MCF 10A (cell line): ENCODE measurements around the gene ANGPTL8. TPM values are rescaled to one million over a fixed set of nuclear protein-coding genes. Genes with fewer than 3 reads are reported as not detected.

Source experiments
- BruUV-seq: library from RNA; stranded (reverse); fragments of 400-500 nt; replicated peaks from 2 replicates; lab custom pipeline; 2021; lab: Mats Ljungman, UMichigan
- CTCF ChIA-PET: fragments of 300-600 bp; sonication (Branson Sonifier 250); formaldehyde crosslinking; extraction: SDS; loops from one replicate; lab custom pipeline; 2021; ENCODE audit warnings: antibody characterized with exemption, inconsistent platforms; lab: Yijun Ruan, JAX
- POLR2A ChIA-PET: fragments of 300-600, 350-650 bp; sonication (Branson Sonifier 250); formaldehyde crosslinking; extraction: SDS; loops from one replicate; lab custom pipeline; 2020; ENCODE audit warnings: antibody characterized with exemption, inconsistent platforms; lab: Yijun Ruan, JAX
- DNase-seq: peaks from one replicate; pipeline ENCODE4 v3.0.0-alpha.2; 2018; ENCODE audit not compliant: unreplicated experiment
- H3K27ac Mint-ChIP-seq: one replicate; pipeline ENCODE4 v1.8.0; 2022; ENCODE audit warnings: mild to moderate bottlenecking, low read depth, mixed read lengths; ENCODE audit not compliant: unreplicated experiment
- H3K27me3 Mint-ChIP-seq: one replicate; pipeline ENCODE4 v1.8.0; 2022; ENCODE audit warnings: mixed read lengths; ENCODE audit not compliant: insufficient read depth, unreplicated experiment
- H3K36me3 Mint-ChIP-seq: one replicate; pipeline ENCODE4 v1.8.0; 2022; ENCODE audit warnings: mild to moderate bottlenecking, moderate library complexity, mixed read lengths; ENCODE audit not compliant: insufficient read depth, unreplicated experiment
- H3K4me1 Mint-ChIP-seq: one replicate; pipeline ENCODE4 v1.8.0; 2022; ENCODE audit warnings: mixed read lengths; ENCODE audit not compliant: insufficient read depth, unreplicated experiment
- H3K4me3 Mint-ChIP-seq: one replicate; pipeline ENCODE4 v1.8.0; 2022; ENCODE audit warnings: mild to moderate bottlenecking, moderate library complexity, mixed read lengths; ENCODE audit not compliant: unreplicated experiment
- H3K9me3 Mint-ChIP-seq: one replicate; pipeline ENCODE4 v1.8.0; 2022; ENCODE audit warnings: mixed read lengths; ENCODE audit not compliant: unreplicated experiment
- intact Hi-C: fragments of 100-400 bp; cut with micrococcal nuclease; formaldehyde crosslinking; loops from 2 replicates; pipeline ENCODE4 v1.14.1; 2022
- total RNA-seq: library from RNA; stranded (reverse); gene quantifications from 2 replicates; pipeline ENCODE4 v1.2.3, GENCODE V29; 2022
- TF ChIP-seq, protein P1 (sequence below): fragments of 200-600 bp; IDR thresholded peaks from one replicate; pipeline ENCODE4 v1.8.0; 2022; ENCODE audit warnings: antibody characterized with exemption, mild to moderate bottlenecking; ENCODE audit not compliant: unreplicated experiment

ANGPTL8 gene
- total RNA-seq, 1 experiment from 2014 or later = not detected

- POLR2A ChIA-PET = no interaction called here
Observed at GRCh38 chr19:11226716-11227166, 12.7 kb upstream of the ANGPTL8 start.

GRCh38 chr19:11227195-11227886 lies 12.1 kb upstream of the ANGPTL8 start:
- Mint-ChIP-seq H3K9me3 (peaks cover 3% of the 10 kb centered on the region), H3K27me3 (no peaks in the 10 kb centered on the region), H3K4me3 (no peak overlapping the region), H3K27ac (no peak overlapping the region), H3K4me1 (no peaks in the 10 kb centered on the region), H3K36me3 (peaks cover under 1% of the 10 kb centered on the region)
- intact Hi-C loops = no loop called here
- no peak for DNase-seq
- TF ChIP-seq, protein P1, sequence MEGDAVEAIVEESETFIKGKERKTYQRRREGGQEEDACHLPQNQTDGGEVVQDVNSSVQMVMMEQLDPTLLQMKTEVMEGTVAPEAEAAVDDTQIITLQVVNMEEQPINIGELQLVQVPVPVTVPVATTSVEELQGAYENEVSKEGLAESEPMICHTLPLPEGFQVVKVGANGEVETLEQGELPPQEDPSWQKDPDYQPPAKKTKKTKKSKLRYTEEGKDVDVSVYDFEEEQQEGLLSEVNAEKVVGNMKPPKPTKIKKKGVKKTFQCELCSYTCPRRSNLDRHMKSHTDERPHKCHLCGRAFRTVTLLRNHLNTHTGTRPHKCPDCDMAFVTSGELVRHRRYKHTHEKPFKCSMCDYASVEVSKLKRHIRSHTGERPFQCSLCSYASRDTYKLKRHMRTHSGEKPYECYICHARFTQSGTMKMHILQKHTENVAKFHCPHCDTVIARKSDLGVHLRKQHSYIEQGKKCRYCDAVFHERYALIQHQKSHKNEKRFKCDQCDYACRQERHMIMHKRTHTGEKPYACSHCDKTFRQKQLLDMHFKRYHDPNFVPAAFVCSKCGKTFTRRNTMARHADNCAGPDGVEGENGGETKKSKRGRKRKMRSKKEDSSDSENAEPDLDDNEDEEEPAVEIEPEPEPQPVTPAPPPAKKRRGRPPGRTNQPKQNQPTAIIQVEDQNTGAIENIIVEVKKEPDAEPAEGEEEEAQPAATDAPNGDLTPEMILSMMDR = no peak
- CTCF ChIA-PET = interaction anchor here (1.2 kb wide), 1 partner anchor 101 kb away, joined by 3 read pairs; no protein-coding TSS in a partner anchor
- no TSS peak for BruUV-seq
- POLR2A ChIA-PET = no interaction called here

More at GRCh38 chr19:11226716-11227166, 12.7 kb upstream of the ANGPTL8 start:
- H3K36me3 Mint-ChIP-seq = peaks cover 7% of the 10 kb centered on the region
- peaks cover 9% of the 10 kb centered on the region for H3K9me3 Mint-ChIP-seq
- H3K4me1 Mint-ChIP-seq = no peaks in the 10 kb centered on the region
- H3K4me3 Mint-ChIP-seq = no peak overlapping the region
- BruUV-seq = no TSS peak
- TF ChIP-seq, protein P1 = no peak
- H3K27ac Mint-ChIP-seq = no peak overlapping the region
- H3K27me3 Mint-ChIP-seq = no peaks in the 10 kb centered on the region
- CTCF ChIA-PET = no interaction called here
- intact Hi-C loops = no loop called here
- DNase-seq = no peak

GRCh38 chr19:11230621-11231386 lies 8.6 kb upstream of the ANGPTL8 start:
- H3K27me3 Mint-ChIP-seq = no peaks in the 10 kb centered on the region
- intact Hi-C loops = no loop called here
- TF ChIP-seq, protein P1 = no peak
- H3K36me3 Mint-ChIP-seq = no peaks in the 10 kb centered on the region
- no peaks in the 10 kb centered on the region for H3K4me1 Mint-ChIP-seq
- H3K27ac Mint-ChIP-seq = no peak overlapping the region
- no peaks in the 10 kb centered on the region for H3K9me3 Mint-ChIP-seq
- ChIA-PET CTCF (interaction anchor here (0.8 kb wide), 1 partner anchor 28 kb away, joined by 4 read pairs; no protein-coding TSS in a partner anchor), POLR2A (interaction anchor here (1.0 kb wide), 1 partner anchor 204 kb away, joined by 3 read pairs; the partner anchor contains the start of genes ODAD3 and PRKCSH)
- DNase-seq = no peak
- no peak overlapping the region for H3K4me3 Mint-ChIP-seq
- BruUV-seq = no TSS peak

DNA sequence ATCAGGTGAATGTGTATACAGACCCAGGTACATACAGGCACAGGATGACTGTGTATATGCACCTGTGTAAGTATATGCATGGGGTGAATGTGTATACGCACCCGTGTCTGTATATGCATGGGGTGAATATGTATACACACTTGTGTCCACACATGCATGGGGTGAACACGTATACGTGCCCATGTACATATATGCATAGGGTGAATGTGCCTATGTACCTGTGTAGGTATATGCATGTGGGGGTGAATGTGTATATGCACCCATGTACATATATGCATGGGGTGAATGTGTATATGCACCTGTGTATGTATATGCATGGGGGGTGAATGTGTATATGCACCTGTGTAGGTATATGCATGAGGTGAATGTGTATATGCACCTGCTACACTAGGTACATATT lies 6.9 kb upstream of the ANGPTL8 start:
- POLR2A ChIA-PET = no interaction called here
- no peak for DNase-seq
- no peak overlapping the region for H3K4me3 Mint-ChIP-seq
- CTCF ChIA-PET = no interaction called here
- H3K4me1 Mint-ChIP-seq = no peaks in the 10 kb centered on the region
- intact Hi-C loops = no loop called here
- no TSS peak for BruUV-seq
- no peak overlapping the region for H3K27ac Mint-ChIP-seq
- H3K27me3 Mint-ChIP-seq = no peaks in the 10 kb centered on the region
- TF ChIP-seq, protein P1 = no peak
- H3K36me3 Mint-ChIP-seq = no peaks in the 10 kb centered on the region
- no peaks in the 10 kb centered on the region for H3K9me3 Mint-ChIP-seq
